Panc1 (cell line): ENCODE measurements around the gene SERPINE3. TPM values are rescaled to one million over a fixed set of nuclear protein-coding genes. Genes with fewer than 3 reads are reported as not detected.

ENCODE experiments used
- ATAC-seq: fragments of 200-7000 bp; cut with Tn5 transposase; 2 replicates; pipeline ENCODE4 v1.9.1; 2020; ENCODE audit warnings: mild to moderate bottlenecking, moderate library complexity
- BruUV-seq: library from RNA; stranded (reverse); fragments of 400-500 nt; replicated peaks from 2 replicates; lab custom pipeline; 2021; lab: Mats Ljungman, UMichigan
- CTCF ChIA-PET: fragments of 300-600 bp; sonication (Branson Sonifier 250); formaldehyde crosslinking; loops from one replicate; lab custom pipeline; 2022; ENCODE audit warnings: antibody characterized with exemption; lab: Charles Lee
- POLR2A ChIA-PET: fragments of 300-600 bp; sonication (Branson Sonifier 250); formaldehyde crosslinking; loops from one replicate; lab custom pipeline; 2022; ENCODE audit warnings: antibody characterized with exemption; lab: Charles Lee
- DNase-seq: peaks from one replicate; pipeline ENCODE4 v3.0.0-alpha.2; 2010; ENCODE audit warnings: low read depth, low spot score
- H3K27ac ChIP-seq: 2 replicates; pipeline ENCODE4 v1.5.1; 2011; ENCODE audit warnings: mild to moderate bottlenecking, low read length, inconsistent platforms
- H3K27me3 ChIP-seq: fragments of 200-500 bp; sonication (Bioruptor generic); 2 replicates; pipeline ENCODE4 v1.6.0; 2014; ENCODE audit warnings: low read length, inconsistent platforms; ENCODE audit not compliant: control insufficient read depth, insufficient read depth
- H3K36me3 ChIP-seq: fragments of 200-500 bp; sonication (Bioruptor generic); 2 replicates; pipeline ENCODE4 v1.5.1; 2014; ENCODE audit warnings: inconsistent platforms, mild to moderate bottlenecking, low read length, moderate library complexity; ENCODE audit not compliant: control insufficient read depth, insufficient read depth
- H3K4me1 ChIP-seq: 2 replicates; pipeline ENCODE4 v1.5.1; 2011; ENCODE audit warnings: inconsistent platforms, mild to moderate bottlenecking, low read length, moderate library complexity; ENCODE audit not compliant: control insufficient read depth, insufficient read depth
- H3K4me3 ChIP-seq, 2 experiments: 2 replicates each; pipeline ENCODE4 v1.5.1; 2011 to 2012; ENCODE audit warnings: low read depth in 2 of 2, low read length in 2 of 2, mild to moderate bottlenecking in 2 of 2, inconsistent platforms in 1 of 2, moderate library complexity in 1 of 2
- H3K9me3 ChIP-seq: fragments of 200-500 bp; sonication (Bioruptor generic); 2 replicates; pipeline ENCODE4 v1.5.1; 2014; ENCODE audit warnings: low read depth, mild to moderate bottlenecking, inconsistent platforms, low read length, moderate library complexity; ENCODE audit not compliant: control insufficient read depth, insufficient read depth
- CTCF ChIP-seq: fragments of 450-650 bp; IDR thresholded peaks from 2 replicates; pipeline ENCODE4 v1.5.1; 2017; ENCODE audit warnings: mild to moderate bottlenecking
- POLR2AphosphoS5 ChIP-seq: IDR thresholded peaks from 2 replicates; pipeline ENCODE4 v1.6.1; 2012; ENCODE audit warnings: mild to moderate bottlenecking, low read depth, low read length, moderate library complexity
- REST ChIP-seq, 2 experiments: IDR thresholded peaks; 2 replicates each; pipeline ENCODE4 v1.6.1; 2011 to 2012; ENCODE audit warnings: low read depth in 2 of 2, control low read depth in 1 of 2, low read length in 1 of 2, mild to moderate bottlenecking in 1 of 2, moderate library complexity in 1 of 2; ENCODE audit not compliant: insufficient read depth in 1 of 2
- SIN3A ChIP-seq: IDR thresholded peaks from 2 replicates; pipeline ENCODE4 v1.6.1; 2012; ENCODE audit warnings: low read depth, mild to moderate bottlenecking, low read length, moderate library complexity, borderline replicate concordance; ENCODE audit not compliant: insufficient read depth
- TCF7L2 ChIP-seq: IDR thresholded peaks from 2 replicates; pipeline ENCODE4 v1.6.1; 2011; ENCODE audit warnings: mild to moderate bottlenecking, low read depth, low read length, inconsistent platforms
- in situ Hi-C: cut with HindIII; loops from 2 replicates; pipeline ENCODE4 v1.10.0; 2016; ENCODE audit warnings: low sequenced_read_pairs, low pct_unique_long_range_greater_than_20kb
- intact Hi-C: fragments of 100-400 bp; cut with micrococcal nuclease; formaldehyde crosslinking; loops from one replicate; pipeline ENCODE4 v1.10.0; 2022; ENCODE audit not compliant: unreplicated experiment
- total RNA-seq: library from RNA; stranded (reverse); gene quantifications from one replicate; pipeline ENCODE4 v1.2.1, GENCODE V29; 2021; ENCODE audit not compliant: unreplicated experiment

Gene SERPINE3
- total RNA-seq, 1 experiment from 2014 or later = not detected

- no TSS peak for BruUV-seq
- intact Hi-C loops = no loop called here
- H3K27me3 ChIP-seq = no peaks in the 10 kb centered on the region
- TF ChIP-seq POLR2AphosphoS5 (no peak), REST (IDR thresholded peaks at IDR 0.05; ENCODE audit: insufficient read depth in 1 of 2, low read depth in 2 of 2, low read length in 1 of 2) (no peak), TCF7L2 (no peak), CTCF (no peak), SIN3A (no peak)
- ChIA-PET CTCF (no interaction called here), POLR2A (no interaction called here)
- no peak for ATAC-seq
- no peak overlapping the region for H3K4me3 ChIP-seq
- no peak for DNase-seq
- in situ Hi-C loops = no loop called here
- no peaks in the 10 kb centered on the region for H3K36me3 ChIP-seq
- no peaks in the 10 kb centered on the region for H3K9me3 ChIP-seq
- no peak overlapping the region for H3K27ac ChIP-seq
- no peaks in the 10 kb centered on the region for H3K4me1 ChIP-seq
These were observed 8.7 kb upstream of the SERPINE3 start for GRCh38 chr13:51330791-51331190.

GRCh38 chr13:51331354-51331861 lies 8.1 kb upstream of the SERPINE3 start:
- TF ChIP-seq POLR2AphosphoS5 = no peak
- TF ChIP-seq CTCF = no peak
- TF ChIP-seq TCF7L2 = no peak
- TF ChIP-seq REST (IDR thresholded peaks at IDR 0.05; ENCODE audit: insufficient read depth in 1 of 2, low read depth in 2 of 2, low read length in 1 of 2) = no peak
- no peak for TF ChIP-seq SIN3A
- H3K27ac ChIP-seq = no peak overlapping the region
- DNase-seq (no peak), ATAC-seq (no peak)
- H3K9me3 ChIP-seq = no peaks in the 10 kb centered on the region
- no peaks in the 10 kb centered on the region for H3K27me3 ChIP-seq
- ChIA-PET POLR2A (no interaction called here), CTCF (no interaction called here)
- no peak overlapping the region for H3K4me3 ChIP-seq
- H3K36me3 ChIP-seq = no peaks in the 10 kb centered on the region
- in situ Hi-C loops = no loop called here
- no TSS peak for BruUV-seq
- H3K4me1 ChIP-seq = no peaks in the 10 kb centered on the region
- intact Hi-C loops = no loop called here
